ENCODE measurements around the gene ANKS3. TPM values are rescaled to one million over a fixed set of nuclear protein-coding genes. Genes with fewer than 3 reads are reported as not detected.

Gene ANKS3
- polyA plus RNA-seq, 1 of the 3 experiments (the other 2 are of a cell fraction): 42.2 TPM

GRCh38 chr16:4686497-4687210, 47.4 kb downstream of the ANKS3 start:
- no peak overlapping the region for H3K4me2 ChIP-seq
- peaks cover 0 to 52% of the 10 kb centered on the region in 2 experiments for H3K36me3 ChIP-seq (replicated peaks in 1 of 2; ENCODE audit: control insufficient read depth in 1 of 2, insufficient read depth in 2 of 2, low read length in 1 of 2)
- no peaks in the 10 kb centered on the region for H3F3A ChIP-seq (replicated peaks; ENCODE audit: insufficient read depth)
- H2AFZ ChIP-seq (ENCODE audit: low read depth): no peak overlapping the region
- H3K79me2 ChIP-seq (ENCODE audit: insufficient read depth): no peaks in the 10 kb centered on the region
- no peak overlapping the region for H3K4me3 ChIP-seq (ENCODE audit: low read depth in 2 of 2, low read length in 1 of 2)
- no peaks in the 10 kb centered on the region for H3K27me3 ChIP-seq (ENCODE audit: insufficient read depth)
- 93% methylated on average over 23 of the region's 27 CpGs for WGBS (ENCODE audit: low lambda C conversion rate)
- no peak overlapping the region for H3K27ac ChIP-seq (ENCODE audit: low read depth in 2 of 2, low read length in 1 of 2)
- POLR2A ChIA-PET: no interaction called here
- no peaks in the 10 kb centered on the region for H3K9me3 ChIP-seq
- no peak overlapping the region for H3K9ac ChIP-seq
- no peaks in the 10 kb centered on the region for H4K20me1 ChIP-seq (ENCODE audit: insufficient read depth)
- TF ChIP-seq TCF12 (IDR thresholded peaks at IDR 0.05) (no peak), MAX (IDR thresholded peaks at IDR 0.05; ENCODE audit: low read depth) (no peak), NRF1 (IDR thresholded peaks at IDR 0.05; ENCODE audit: low read depth, low read length) (no peak), TAF1 (IDR thresholded peaks at IDR 0.05; ENCODE audit: borderline replicate concordance, low read depth, low read length) (no peak), SMC3 (IDR thresholded peaks at IDR 0.05; ENCODE audit: low read depth, low read length) (no peak), RFX5 (IDR thresholded peaks at IDR 0.05; ENCODE audit: low read length) (no peak), POLR2AphosphoS5 (IDR thresholded peaks at IDR 0.05; ENCODE audit: low read depth, low read length) (no peak), MEF2A (IDR thresholded peaks at IDR 0.05; ENCODE audit: borderline replicate concordance, low read depth) (no peak), CHD2 (IDR thresholded peaks at IDR 0.05; ENCODE audit: low read length, partially characterized antibody) (no peak), FOXM1 (IDR thresholded peaks at IDR 0.05; ENCODE audit: low read depth) (no peak), EZH2phosphoT487 (IDR thresholded peaks at IDR 0.05; ENCODE audit: borderline replicate concordance, low read depth) (no peak), YY1 (IDR thresholded peaks at IDR 0.05; ENCODE audit: low read depth) (no peak), ZBTB33 (IDR thresholded peaks at IDR 0.05; ENCODE audit: borderline replicate concordance, low read depth) (no peak), SIN3A (IDR thresholded peaks at IDR 0.05; ENCODE audit: borderline replicate concordance, low read depth, low read length) (no peak), RCOR1 (IDR thresholded peaks at IDR 0.05; ENCODE audit: low read length) (no peak), ELF1 (IDR thresholded peaks at IDR 0.05) (no peak)
- H3K4me1 ChIP-seq (ENCODE audit: control insufficient read depth in 1 of 2, insufficient read depth in 2 of 2, low read depth in 1 of 2, low read length in 1 of 2): no peaks in the 10 kb centered on the region
- H3K9me2 ChIP-seq: no peaks in the 10 kb centered on the region
- CTCF ChIA-PET: no interaction called here
- DNase-seq: no peak

GRCh38 chr16:4685776-4686496, 48.1 kb downstream of the ANKS3 start:
- Histone ChIP-seq H4K20me1 (ENCODE audit: insufficient read depth) (no peaks in the 10 kb centered on the region), H3F3A (replicated peaks; ENCODE audit: insufficient read depth) (no peaks in the 10 kb centered on the region), H3K27me3 (ENCODE audit: insufficient read depth) (no peaks in the 10 kb centered on the region), H2AFZ (ENCODE audit: low read depth) (no peak overlapping the region), H3K27ac (ENCODE audit: low read depth in 2 of 2, low read length in 1 of 2) (no peak overlapping the region), H3K36me3 (replicated peaks in 1 of 2; ENCODE audit: control insufficient read depth in 1 of 2, insufficient read depth in 2 of 2, low read length in 1 of 2) (peaks cover 0 to 55% of the 10 kb centered on the region in 2 experiments), H3K4me1 (ENCODE audit: control insufficient read depth in 1 of 2, insufficient read depth in 2 of 2, low read depth in 1 of 2, low read length in 1 of 2) (no peaks in the 10 kb centered on the region), H3K4me2 (no peak overlapping the region), H3K79me2 (ENCODE audit: insufficient read depth) (no peaks in the 10 kb centered on the region), H3K9me3 (no peaks in the 10 kb centered on the region), H3K9ac (no peak overlapping the region), H3K9me2 (no peaks in the 10 kb centered on the region), H3K4me3 (ENCODE audit: low read depth in 2 of 2, low read length in 1 of 2) (no peak overlapping the region)
- ChIA-PET CTCF (no interaction called here), POLR2A (no interaction called here)
- 99% methylated on average over 28 of the region's 38 CpGs for WGBS (ENCODE audit: low lambda C conversion rate)
- no peak for DNase-seq
- no peak for TF ChIP-seq FOXJ3 (CRISPR knock-in tag; IDR thresholded peaks at IDR 0.05)
- no peak for TF ChIP-seq GATA2 (CRISPR knock-in tag; IDR thresholded peaks at IDR 0.05)
- TF ChIP-seq RXRA (IDR thresholded peaks at IDR 0.05; ENCODE audit: borderline replicate concordance, low read depth): no peak
- TF ChIP-seq CHD2 (IDR thresholded peaks at IDR 0.05; ENCODE audit: low read length, partially characterized antibody): no peak
- no peak for TF ChIP-seq ELF1 (IDR thresholded peaks at IDR 0.05)
- TF ChIP-seq TEAD4 (IDR thresholded peaks at IDR 0.05; ENCODE audit: borderline replicate concordance, insufficient read depth): no peak
- TF ChIP-seq, protein P1, sequence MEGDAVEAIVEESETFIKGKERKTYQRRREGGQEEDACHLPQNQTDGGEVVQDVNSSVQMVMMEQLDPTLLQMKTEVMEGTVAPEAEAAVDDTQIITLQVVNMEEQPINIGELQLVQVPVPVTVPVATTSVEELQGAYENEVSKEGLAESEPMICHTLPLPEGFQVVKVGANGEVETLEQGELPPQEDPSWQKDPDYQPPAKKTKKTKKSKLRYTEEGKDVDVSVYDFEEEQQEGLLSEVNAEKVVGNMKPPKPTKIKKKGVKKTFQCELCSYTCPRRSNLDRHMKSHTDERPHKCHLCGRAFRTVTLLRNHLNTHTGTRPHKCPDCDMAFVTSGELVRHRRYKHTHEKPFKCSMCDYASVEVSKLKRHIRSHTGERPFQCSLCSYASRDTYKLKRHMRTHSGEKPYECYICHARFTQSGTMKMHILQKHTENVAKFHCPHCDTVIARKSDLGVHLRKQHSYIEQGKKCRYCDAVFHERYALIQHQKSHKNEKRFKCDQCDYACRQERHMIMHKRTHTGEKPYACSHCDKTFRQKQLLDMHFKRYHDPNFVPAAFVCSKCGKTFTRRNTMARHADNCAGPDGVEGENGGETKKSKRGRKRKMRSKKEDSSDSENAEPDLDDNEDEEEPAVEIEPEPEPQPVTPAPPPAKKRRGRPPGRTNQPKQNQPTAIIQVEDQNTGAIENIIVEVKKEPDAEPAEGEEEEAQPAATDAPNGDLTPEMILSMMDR (IDR thresholded peaks at IDR 0.05): no peak
- no peak for TF ChIP-seq MXI1 (IDR thresholded peaks at IDR 0.05; ENCODE audit: low read depth, low read length)
- TF ChIP-seq EZH2phosphoT487 (IDR thresholded peaks at IDR 0.05; ENCODE audit: borderline replicate concordance, low read depth): no peak
- TF ChIP-seq, protein P2, sequence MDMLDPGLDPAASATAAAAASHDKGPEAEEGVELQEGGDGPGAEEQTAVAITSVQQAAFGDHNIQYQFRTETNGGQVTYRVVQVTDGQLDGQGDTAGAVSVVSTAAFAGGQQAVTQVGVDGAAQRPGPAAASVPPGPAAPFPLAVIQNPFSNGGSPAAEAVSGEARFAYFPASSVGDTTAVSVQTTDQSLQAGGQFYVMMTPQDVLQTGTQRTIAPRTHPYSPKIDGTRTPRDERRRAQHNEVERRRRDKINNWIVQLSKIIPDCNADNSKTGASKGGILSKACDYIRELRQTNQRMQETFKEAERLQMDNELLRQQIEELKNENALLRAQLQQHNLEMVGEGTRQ (IDR thresholded peaks at IDR 0.05; ENCODE audit: borderline replicate concordance, low read depth, low read length): no peak
- TF ChIP-seq POLR2AphosphoS5 (IDR thresholded peaks at IDR 0.05; ENCODE audit: low read depth, low read length): no peak
